HG03103 (cell line): Measurements from ENCODE around the gene TMEM18.

Experiments used
- ATAC-seq: cut with Tn5 transposase; IDR thresholded peaks from one replicate; pipeline ENCODE4 v1.9.1; 2021; ENCODE audit warnings: low read depth; ENCODE audit not compliant: unreplicated experiment

The TMEM18 gene

DNA sequence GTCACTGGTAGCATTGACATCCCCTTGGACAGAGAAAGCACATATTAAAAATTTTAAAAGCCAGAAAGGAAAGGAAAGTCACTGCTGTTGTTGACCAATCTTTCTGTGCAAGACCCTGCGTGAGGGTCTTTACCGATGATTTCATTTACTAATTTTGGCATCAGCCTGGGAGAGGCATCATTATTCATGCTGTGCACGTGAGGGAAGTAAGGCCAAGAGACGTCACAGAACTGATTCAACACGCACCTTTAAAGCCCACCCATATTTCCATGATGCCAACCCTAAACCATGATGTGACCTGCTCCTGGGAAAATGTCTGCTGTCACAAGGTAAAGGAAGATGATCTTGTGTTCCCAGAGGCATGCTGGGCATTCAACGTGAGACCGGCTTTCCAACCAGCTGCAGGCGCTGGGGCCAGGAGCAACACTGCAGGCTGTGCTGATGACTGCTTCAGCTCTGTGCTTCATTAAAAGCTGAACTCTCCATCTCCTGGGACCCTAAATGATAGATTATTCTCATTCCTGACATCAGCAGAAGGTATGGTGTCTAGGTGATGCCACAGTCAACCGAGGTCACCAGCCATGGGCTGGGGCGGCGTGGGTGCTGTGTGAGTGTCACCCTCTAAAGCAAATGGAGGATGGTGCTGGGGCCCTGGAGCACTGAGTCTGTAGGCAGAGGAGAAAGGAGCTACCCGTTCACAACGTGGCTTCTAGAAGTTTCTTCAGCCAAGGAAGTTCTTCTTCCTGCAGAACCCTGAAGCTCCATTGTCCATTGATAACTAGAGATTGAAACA, 53.9 kb downstream of the TMEM18 start:
- no peak for ATAC-seq

DNA sequence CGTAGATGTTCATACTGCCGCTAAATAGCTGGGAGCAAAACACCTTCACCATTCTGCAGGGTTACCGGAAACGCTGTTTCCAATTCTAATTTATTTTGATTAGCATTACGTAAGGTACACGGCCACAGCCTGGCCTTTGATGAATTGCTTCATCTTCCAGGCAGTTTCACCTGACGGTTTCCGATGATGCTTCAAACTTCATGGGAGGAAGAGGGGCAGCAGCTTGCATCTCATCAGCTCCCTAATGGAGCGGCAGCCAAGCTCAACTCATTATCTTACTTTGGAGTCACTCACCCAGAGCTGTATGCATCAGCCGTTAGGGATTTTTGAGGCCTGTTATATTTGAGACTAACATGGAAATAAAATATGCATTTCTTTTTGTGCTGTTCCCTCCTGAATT, 54.8 kb downstream of the TMEM18 start:
- no peak for ATAC-seq

DNA sequence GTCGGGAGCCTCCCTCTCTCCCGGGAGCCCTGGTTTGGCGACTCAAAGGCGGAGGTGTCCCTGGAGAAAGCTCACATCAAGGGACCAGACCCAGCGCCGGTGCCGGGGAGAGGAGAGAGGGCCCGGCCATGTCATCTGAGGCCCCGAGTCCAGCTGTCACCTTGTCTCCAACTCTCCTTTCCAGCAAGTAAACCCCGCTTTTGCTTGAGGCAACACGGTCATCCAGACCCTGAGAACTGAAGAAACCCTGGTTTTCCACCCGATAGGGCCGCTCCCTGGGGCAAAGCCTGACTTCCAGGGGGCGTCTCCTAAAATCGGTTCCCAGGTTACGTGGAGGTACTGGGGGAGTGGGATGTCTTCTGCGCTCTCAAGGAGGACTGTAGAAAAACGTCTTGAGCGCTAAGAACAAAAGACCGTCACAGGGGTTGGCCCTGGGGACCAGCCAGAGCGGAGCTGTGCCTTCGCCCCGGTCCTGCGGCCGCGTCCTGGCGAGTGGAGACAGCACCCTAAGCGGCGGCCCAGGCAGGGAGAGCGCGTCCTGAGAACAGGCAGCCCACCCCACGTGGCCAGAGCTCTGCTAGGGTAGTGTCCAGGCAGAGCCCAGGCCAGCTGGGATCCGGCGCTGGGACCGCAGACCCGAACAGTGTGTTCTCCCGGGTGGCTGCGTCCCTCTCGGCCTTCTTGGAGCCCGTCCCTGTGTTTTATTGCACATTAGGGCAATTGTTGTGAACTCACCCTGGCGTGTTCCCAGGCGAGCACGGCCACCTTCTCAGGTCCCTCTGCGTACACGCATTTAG, 55.7 kb downstream of the TMEM18 start:
- no peak for ATAC-seq

DNA sequence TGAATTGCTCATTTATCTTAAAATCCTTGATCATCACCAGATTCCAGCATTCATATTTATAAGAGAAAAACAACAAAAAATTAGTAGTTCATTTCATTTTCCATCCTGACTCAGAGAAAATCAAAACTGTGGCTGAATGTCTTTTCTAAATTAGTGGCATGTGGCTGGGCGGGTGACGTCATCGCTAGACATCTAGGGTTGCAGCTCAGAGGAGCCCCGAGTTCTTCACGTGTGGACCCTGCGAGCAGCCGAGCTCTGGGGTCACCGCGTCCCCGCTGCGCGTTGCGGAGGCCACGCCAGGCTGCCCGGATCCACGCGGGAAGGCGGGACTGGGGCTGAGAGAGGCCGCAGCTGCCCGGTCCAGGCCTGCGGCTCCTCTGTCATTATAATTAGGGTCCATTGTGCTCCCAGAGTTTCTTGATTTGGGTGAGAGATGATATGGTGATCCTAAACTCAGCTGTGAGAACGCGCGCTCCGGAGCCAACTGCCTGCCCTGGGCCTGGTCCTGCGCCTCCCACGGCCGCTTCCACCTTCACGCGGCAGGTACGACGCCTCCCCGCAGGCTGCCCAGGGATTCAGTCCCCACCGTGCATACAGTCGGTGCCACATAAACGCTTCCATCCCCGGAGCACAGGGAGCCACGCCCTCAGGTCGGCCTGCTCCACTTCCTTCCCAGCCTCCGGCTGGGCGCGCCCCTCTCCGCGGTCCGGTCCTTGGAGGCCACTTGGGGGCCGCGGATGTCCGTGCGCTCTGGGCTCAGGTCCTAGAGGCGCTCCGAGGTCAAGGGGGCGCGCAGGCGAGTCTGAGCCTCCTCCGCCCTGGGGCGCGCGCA, 56.5 kb downstream of the TMEM18 start:
- no peak for ATAC-seq

DNA sequence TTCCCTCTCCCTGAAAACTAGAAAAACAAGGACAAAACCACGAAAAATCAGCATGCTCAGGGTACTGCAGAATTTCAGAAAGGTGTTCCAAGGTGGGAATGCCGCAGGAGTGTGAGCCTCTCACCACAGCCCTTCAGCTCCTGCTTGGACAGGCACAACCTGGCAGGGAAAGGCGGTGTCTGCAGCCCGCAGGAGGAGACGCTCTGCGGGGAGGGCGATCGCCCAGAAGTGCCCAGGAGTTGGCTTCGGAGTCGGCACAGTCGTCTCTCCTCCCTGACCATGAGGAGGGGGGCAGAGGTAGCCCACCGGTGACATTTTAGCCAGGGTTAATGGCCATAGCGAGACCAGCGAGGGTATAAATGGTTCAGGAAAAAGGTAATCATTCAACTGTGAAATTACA, 57.2 kb downstream of the TMEM18 start:
- no peak for ATAC-seq

DNA sequence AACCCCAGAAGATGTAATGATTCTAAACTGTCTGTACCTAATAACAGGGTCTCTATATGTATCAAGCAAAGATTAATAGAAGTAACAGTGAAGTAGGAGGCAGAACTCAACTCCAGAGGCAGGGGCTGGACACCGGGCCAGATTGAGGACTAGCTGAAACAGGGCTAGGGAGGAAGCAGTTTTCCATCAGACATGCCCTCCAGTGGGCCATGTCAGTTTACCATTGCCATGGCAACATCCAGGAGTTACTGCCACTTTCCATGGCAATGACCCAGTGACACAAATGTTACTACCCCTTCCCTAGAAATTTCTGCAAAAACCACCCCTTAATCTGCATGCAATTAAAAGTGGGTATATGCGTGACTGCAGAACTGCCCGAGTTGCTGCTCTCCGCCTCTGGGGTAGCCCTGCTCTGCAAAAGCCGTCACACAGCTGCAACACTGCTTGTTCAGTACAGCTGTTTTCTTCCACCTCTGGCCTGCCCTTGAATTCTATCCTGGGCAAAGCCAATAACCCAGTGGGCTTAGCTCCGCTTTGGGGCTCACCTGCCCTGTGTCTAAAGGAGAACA, 58.7 kb downstream of the TMEM18 start:
- no peak for ATAC-seq

DNA sequence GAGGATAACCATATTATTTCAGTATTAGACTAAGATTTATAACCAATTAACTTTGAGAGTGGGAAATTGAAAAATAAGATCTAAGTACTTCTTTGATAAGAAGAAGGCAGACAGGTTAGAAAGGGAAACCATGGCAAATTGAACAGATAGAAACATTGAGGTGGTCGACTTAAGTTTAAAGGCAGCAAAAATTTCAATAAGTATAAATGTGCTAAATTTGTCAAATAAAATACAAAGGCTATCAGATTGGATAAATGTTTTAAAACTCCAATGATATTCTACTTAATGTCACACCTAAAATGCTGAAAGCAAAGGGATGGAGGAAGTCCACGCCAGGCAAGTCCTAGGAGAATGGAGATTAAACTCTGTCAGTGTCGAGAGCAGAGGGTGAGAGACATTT, 59.2 kb downstream of the TMEM18 start:
- no peak for ATAC-seq
